HG02642 (cell line): ENCODE measurements around the gene TGFA.

Source experiments
- ATAC-seq: cut with Tn5 transposase; IDR thresholded peaks from one replicate; pipeline ENCODE4 v1.9.1; 2021; ENCODE audit warnings: mild to moderate bottlenecking; ENCODE audit not compliant: unreplicated experiment, poor library complexity

TGFA gene

DNA sequence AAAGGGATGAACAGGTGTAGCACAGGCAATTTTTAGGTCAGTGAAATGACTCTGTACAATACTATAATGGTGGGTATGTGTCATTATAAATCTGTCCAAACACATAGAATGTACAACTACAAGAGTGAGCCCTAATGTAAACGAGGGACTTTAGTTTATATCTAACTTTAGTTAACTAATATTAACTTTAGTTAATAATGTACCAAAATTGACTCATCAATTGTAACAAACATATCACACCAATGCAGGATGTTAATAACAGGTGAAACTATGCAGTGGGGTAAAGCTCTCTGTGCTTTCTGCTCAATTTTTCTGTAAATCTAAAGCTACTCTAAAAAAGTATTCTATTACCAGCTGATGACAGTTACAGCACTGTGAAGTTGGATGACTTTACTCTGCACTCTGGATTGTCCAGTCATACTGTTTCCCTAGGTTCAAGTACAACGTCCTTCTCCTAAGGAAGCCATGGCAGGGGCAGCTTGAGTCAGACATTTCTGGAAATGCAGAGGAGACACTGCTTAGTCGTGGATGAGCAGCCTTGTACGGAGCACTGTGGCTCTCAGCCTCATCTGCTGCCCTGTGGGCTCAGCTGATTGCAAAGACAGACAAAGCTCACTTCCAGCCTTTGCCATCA is 26.1 kb downstream of the TGFA start:
- ATAC-seq: no peak

DNA sequence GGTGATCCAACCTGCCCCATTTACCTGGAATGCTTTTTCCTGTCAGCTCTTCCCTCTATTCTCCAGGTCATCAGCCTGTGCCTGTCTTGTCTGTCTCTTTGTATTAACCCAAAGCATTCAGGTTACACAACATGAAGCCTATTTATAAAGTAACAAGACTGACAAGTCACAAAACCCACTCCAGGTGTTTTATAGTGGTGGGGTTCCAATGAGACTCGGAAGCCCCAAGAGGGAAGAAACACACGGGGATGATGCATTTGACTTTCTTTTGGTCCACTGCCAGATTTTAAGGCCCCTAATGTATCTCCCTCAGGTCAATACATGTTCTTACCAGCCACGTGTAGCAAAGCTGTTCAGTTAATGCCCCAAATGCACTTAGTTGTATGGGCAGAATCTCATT is 27.5 kb downstream of the TGFA start:
- ATAC-seq: no peak

DNA sequence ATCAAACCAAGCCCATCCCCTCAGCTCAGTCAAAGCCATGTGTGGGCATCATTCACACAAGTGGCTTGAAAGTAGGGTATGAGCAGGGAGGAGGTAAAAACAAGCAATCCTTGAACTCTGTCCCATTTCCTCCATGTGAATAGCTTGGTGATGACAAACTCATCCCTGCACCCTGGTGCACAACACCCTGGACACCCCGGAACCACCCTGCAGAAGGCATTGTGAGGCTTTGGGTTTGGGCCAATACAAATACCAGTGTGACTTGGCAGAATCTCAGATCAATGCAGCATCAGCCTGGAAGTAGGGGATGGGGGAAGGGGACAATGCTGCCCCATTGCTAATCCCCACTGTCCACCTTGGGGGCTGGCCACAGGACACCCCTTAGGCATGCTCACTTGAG is 28.6 kb downstream of the TGFA start:
- ATAC-seq: no peak

DNA sequence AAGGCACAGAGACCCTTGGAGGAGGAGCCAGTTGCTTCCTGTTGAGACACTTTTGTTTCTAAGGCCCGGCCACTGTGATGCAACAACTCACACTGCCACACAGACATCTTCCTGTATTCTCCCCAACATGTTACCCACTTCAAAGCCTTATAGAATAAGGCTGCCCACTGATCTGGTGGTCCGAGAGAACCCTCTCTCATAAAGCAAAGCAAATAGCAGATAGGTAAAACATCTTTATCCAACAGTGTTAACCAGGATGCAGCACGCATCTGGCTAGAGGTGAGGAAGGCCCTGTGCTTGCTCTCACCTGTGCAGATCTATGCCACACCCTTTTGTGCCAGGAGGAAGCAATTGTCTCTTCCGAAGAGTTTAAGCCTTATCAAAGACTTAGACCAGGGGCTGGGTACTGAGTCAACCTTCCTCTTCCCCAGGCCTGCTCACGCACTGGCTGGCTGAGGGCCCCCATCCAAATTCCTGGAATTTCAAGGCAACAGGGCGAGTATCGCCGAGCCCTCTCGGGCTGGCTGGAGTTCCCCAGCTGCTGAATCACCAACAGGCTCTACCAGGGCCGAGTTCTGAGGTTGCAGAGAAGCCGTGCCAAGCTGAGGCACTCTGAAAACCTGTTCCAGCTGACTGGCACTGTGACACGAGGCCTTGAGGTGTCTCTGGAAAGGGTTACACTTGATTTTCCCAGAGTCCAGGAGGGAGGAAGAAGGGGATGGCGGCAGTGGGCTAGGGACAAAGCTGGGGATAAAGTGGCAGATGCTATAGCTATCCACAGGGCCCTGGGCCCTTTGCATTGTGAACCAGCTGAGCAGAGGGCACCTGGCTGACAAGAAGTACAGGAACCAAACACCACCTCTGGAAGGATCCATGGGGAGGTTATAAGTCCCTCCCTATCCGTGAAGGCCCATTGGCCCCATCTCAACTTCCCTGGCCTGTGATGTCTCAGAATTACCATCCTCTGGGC is 29.3 kb downstream of the TGFA start:
- ATAC-seq: no peak

DNA sequence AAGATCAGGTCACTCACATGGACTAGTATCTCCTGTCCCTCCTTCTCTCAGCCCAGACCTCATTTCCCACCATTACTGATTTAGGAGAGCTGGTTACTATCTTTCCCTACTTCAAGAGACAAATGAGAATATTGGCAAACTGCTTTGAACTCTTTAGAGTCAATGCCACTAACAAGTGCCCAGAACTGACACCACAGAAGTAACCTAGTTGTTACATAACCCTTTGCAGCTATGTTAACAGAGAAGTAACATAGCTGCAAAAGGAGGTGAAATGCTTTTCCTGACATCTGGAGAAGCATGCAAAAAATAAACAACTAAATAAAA is 30.0 kb downstream of the TGFA start:
- no peak for ATAC-seq

DNA sequence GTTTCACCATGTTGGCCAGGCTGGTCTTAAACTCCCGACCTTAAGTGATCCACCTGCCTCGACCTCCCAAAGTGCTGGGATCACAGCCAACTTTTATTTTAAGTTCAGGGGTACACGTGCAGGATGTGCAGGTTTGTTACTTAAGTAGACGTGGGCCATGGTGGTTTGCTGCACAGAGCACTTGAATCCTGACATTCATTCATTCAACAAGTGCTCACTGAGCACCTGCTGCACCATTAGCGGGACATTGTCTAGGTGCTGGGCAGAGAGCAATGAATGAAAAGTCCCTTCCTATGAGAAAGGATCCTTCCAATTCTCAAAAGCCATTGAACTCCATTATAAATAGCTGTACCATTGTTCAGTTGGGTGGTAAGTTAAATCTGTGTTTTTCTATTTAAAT is 31.0 kb downstream of the TGFA start:
- ATAC-seq: no peak

DNA sequence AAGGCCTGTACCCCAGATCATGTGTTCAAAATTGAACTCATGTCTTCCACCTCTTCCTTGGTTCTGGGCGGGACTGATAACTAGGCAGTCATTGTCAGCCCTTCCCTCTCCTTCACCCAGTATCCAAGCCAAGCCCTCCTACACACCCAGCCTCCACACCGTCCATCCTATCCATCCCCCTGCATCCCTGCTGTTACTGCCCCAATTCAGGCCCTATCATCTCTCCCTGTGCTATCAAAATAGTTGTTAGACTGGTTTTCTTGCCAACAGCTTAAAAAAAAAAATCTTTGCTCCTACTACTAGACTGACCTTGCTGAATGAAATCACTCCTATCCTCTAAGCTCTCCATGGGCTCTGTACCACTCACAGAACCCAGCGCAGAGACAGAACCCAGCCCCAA is 32.8 kb downstream of the TGFA start:
- ATAC-seq: no peak

DNA sequence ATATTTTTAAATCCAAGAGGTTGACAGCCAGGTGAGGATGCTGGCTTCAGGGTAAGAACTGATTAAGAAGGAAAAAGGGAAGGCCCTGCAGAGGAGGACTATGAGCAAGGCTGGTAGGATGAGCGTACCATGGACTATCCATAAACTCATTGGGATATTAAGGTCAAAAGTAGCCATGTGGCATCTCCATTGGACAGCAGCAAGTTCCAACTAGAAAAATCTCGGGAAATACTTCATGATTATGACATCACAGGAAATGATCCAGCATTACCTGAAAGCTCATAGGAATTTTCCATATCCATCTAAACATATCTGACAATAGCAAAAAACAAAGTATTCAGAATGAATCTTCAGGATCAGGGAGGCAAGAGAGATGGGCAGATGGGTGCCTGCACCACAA is 34.2 kb downstream of the TGFA start:
- no peak for ATAC-seq

DNA sequence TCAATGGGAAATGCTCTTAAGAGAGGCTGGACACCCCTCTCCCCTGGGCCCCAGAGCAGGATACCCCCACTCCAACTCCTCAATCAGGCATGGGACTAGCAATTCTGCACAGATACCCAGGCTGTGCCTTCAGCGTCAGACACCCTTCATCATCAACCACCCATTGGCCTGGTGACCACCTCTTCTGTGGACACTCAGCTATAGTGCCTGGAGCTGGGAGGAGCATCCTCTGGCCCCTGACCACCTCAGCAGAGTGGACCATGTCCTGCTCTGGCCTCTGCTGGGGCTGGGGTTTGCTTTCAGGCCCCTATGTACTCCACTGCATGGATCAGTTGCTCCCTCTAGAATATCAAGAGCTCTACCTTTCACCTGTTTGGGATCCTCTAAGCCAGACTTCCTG is 35.1 kb downstream of the TGFA start:
- no peak for ATAC-seq

DNA sequence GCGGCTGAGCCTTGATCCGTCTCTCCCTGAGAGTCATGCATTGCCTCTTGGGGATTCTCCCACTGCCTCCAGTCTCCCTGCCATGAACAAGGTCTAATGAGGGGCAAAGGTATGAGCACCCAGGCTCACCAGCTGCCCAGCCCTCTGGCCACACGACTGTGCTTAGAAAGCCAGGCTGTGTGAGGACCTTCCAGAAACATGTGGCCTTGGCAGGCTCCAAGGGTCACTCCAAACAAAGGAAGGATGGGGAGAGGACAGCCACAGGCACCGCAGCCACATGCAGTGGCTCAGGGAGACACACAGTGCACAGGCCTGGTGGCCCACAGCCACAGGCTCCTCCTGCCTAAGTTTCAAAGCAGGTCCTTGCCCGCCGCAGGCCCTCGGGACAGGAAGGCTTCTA is 35.8 kb downstream of the TGFA start:
- ATAC-seq: no peak

DNA sequence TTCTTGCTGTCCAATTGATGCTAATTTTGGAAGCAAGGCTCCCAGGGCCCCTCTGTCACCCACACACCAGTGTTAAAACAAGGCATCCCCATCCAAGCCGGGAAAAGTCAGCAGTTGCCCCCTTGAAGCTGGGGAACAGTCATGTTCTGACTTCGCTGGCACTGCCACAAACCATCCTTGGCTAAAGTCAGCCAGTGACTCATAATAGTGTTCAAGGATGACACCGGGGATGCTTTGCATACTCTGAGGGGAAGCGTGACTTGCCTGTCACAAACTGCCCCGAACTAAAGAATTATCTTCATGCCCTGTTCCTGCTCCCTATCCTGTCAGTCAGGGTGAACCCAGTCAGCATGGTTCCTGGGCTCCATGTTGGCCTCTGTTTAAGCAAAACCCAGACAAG is 37.0 kb downstream of the TGFA start:
- peak; percentile 94 for ATAC-seq

DNA sequence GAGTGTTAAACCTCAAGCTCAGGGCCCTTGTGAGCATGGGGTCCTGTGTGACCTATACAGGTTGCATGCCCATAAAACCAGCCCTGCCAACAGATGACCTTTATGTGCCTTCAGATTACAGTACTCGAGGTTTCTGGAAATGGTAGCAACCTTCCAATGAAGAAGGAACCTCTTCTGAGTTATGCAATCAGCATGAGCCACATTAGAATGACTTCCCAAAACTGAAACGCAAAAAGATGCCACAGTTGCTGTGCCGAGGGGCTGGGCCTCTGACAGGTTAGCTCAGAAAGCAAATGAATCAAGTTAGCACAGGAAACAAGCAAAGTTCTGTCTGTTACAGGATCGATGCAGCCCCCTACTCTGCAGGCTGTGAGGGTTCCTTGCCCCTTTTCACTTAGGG is 37.7 kb downstream of the TGFA start:
- ATAC-seq: no peak

DNA sequence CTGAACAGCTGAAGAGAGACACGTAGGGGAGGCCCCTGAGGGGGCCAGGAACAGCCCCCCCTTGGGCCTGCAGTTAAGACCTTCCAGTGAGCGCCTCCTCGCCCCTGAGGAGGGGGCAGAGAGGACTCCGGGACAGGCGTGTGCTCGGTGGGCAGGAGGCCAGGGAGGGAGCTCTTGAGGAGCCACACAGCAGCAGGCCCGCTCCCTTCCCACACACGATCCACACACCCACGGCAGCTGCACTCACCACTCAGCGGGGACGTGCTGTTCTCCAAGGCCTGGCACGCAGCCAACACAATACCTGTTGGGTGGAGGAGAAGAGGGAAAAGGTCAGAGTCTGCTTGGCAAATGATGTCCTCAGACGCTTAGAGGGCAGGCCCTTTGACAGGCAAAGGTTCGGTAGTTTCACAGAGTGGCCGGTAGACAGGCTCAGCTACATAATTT is 39.0 kb downstream of the TGFA start:
- no peak for ATAC-seq

DNA sequence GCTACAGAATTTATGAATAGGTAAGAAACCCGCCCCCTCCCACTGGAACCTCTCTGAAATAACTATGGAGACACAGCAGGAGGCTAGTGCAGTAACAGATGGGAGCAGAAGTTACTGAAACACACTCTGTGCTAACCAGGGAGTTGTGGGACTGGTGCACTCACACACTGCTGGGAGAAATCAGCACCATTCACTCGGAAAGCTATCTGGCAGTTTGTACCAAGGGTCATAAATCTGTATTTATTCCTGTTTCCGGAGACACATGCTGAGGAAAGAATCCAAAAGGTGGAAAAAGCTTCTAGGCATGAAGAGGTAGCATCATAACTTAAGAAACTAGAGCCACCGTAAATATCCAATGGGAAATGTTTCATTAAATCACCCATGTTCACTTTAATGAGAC is 39.9 kb downstream of the TGFA start:
- no peak for ATAC-seq

DNA sequence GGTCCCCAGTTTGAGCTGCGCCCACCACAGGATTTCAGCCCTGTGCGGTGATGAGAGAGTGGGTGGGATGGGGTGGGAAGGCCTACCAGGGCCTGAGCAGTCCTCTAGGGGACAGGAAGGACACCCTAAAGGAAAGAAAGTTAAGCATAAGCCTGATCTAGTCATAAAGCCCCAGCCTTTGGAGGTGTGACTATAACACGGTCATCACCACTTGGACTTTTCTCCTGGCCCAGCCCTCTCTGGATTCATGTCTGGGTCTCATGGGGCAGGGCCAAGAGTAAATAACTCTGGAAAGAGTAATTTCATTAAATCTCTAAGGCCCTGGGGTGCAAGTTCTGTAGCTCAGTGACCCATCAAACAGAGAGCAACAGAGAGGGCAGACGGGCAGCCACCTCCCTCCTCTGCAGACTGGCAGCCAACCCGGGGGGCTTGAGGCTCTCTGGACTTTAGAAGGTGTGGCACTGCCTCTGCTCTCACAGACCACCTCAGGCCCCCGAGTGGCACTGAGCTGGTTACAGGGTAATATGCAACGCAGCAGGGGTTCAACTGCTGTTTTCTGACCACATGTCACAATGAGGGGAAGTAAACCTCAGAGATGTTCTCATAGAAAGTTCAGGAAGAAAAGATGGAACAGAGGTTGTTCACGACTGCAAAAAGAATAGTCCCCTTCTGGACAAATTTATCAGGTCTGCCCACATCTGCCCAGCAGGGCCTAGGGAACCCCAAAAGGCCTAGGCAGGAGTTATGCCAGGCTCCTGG is 41.5 kb downstream of the TGFA start:
- ATAC-seq: no peak

DNA sequence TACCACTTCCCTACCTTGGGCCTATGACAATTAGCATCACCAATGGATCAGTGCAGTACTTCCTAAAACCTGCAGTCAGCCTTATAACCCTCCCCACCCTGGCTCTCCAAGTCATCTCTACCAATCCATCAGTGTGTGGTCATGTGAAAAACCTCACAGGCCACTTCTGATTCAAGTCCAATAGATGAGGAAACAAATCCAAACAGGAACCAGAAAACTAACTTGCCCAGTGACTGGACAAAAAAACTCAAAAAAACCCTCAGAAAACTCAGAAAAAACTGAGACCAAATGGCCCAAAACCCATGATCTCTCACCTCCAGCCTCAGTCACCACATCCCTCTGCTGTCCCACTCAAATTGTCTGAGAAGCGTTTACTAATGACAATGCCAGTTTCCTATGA is 43.3 kb downstream of the TGFA start:
- ATAC-seq: no peak

DNA sequence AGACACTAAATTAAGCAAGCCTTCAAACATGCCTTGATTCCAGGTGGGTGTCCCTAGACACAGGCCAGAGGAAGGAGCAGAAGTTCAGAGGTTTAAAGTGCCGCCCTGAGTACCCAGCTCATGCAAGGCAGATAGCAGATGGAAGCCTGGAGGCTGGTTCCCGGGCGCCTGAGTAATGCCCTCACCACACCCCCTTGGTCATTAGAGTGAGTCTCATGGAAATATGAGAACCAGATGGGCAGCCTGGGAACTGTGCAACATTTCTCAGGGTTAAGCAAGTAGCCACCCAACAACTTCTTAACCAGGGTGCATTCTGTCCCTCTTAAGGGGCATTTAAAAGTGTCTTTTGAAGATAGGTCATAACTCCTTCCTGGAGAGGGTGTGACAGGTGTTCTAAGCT is 44.1 kb downstream of the TGFA start:
- ATAC-seq: no peak

DNA sequence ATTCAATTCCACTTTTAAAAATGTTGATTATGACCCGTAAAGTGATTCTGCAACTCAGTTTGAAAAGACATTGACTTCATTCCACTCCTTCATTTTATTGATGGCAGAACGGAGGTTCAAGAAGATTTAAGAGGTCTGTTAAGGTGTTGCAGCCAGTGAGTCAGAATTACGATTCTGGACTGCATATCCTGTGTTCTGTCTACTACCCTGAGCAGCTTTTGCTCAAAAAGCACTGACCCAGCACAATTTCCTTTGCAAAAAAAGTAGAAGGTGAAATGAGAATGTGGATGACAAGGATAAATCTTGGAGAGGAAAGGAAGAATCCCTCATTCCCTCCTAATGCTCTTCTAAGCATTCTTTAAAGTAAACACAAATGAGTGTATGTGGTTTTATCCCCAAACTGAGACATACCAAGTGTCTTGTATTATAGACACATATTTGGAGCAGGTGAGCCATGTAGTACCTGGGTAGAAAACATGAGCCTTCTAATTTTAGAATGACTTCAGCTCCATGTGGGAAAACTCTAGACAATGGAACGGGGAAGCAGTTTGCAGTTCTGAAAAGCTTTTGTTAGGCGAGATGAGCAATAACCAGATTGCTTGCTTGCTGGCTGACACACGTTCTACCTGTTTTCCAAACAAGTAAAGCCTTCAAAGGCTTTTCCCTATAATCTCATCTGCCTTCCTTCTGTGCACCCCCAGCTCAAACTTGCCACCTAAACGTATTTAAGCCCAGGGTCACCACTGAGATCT is 44.7 kb downstream of the TGFA start:
- no peak for ATAC-seq

DNA sequence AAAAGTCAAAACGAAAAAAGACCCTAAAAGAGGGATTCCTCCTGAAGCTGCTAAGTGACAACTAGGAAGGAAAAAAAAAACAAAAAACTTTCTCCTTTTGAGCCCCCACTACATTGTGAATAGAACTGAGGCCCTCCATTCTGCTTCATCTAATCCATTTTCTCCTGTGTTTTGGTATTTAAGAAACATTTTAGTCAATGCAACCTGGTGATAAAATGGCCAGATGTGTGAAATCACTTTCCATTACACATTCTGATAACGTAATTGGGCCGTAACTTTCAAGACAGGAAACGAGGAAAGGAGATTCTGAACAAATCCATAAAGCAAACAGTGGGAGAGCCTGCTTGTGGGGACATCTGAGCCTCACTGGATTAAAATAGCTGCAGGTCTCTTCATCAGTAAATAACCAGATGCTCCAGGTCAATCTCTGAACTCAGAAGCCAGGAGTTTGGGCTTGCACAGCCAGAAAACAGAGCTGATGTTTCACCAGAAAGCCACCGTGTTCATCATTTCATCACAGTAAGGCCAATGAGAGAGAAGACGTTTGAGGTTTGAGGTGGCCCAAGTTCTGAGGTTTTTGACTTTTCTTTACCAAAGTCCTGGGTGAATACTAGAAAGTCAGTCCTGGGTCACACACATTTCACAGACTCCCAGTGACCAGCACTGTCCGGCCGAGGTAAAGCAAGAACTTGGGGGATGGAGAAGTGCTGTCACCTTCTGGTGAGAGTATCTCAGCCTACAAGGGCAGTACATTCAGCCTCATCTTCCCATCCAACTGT is 47.8 kb downstream of the TGFA start:
- ATAC-seq: no peak

DNA sequence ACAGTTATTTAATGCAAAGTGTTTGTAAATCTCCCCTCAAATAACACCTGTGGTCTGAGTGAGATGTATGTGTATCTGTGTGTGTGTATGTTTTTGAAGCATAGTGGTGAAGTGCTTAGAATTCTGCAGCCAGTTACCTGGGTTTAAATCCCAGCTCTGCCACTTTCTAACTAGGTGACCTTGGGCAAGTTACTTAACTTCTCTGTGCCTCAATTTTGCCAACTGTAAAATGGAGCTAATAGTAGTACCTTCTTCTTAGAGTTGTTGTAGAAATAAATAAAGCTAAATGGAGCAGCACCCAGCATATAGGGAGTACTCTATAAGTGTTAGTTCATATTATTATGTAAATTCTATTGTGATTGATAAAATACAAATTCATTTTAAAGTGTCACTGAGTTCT is 48.9 kb downstream of the TGFA start:
- ATAC-seq: no peak
